ENCODE results near the gene RBMS3. TPM values are rescaled to one million over a fixed set of nuclear protein-coding genes. Genes with fewer than 3 reads are reported as not detected.

The RBMS3 gene
- polyA plus RNA-seq, 1 experiment: 33.4 TPM

DNA sequence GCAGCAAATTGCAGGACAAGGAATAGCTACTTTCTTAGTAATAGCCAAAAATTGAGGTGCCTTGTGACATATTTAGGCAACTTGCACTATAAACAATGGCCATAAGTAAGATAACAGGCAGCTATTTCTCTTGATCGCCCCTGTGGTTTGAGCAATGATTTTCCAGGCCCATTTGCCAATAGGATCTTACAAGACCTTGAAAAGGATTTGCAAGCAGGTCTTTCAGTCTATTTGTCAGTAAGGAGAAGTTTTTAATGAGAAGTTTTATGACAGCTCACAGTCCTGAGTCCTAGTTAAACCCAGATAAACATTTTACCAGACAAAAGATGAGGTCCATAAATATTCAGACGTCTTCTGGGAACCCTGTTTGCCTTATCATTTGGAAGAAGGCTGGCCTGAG, 645.5 kb downstream of the RBMS3 start:
- no peaks in the 10 kb centered on the region for H3K9me3 ChIP-seq (ENCODE audit: control insufficient read depth, insufficient read depth, low read length)
- no peak overlapping the region for H3K4me3 ChIP-seq (ENCODE audit: low read depth, low read length)
- DNase-seq (ENCODE audit: low read depth, low spot score): no peak
- H3K27me3 ChIP-seq (ENCODE audit: control insufficient read depth, insufficient read depth, low read length): no peaks in the 10 kb centered on the region
- TF ChIP-seq, protein P1, sequence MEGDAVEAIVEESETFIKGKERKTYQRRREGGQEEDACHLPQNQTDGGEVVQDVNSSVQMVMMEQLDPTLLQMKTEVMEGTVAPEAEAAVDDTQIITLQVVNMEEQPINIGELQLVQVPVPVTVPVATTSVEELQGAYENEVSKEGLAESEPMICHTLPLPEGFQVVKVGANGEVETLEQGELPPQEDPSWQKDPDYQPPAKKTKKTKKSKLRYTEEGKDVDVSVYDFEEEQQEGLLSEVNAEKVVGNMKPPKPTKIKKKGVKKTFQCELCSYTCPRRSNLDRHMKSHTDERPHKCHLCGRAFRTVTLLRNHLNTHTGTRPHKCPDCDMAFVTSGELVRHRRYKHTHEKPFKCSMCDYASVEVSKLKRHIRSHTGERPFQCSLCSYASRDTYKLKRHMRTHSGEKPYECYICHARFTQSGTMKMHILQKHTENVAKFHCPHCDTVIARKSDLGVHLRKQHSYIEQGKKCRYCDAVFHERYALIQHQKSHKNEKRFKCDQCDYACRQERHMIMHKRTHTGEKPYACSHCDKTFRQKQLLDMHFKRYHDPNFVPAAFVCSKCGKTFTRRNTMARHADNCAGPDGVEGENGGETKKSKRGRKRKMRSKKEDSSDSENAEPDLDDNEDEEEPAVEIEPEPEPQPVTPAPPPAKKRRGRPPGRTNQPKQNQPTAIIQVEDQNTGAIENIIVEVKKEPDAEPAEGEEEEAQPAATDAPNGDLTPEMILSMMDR (IDR thresholded peaks at IDR 0.05; ENCODE audit: low read depth, low read length): no peak
- ChIA-PET CTCF (interaction anchor here (1.1 kb wide), 1 partner anchor 494 kb away, joined by 3 read pairs; no protein-coding TSS in a partner anchor), POLR2A (no interaction called here)
- H3K27ac ChIP-seq (ENCODE audit: low read depth, low read length): no peak overlapping the region

DNA sequence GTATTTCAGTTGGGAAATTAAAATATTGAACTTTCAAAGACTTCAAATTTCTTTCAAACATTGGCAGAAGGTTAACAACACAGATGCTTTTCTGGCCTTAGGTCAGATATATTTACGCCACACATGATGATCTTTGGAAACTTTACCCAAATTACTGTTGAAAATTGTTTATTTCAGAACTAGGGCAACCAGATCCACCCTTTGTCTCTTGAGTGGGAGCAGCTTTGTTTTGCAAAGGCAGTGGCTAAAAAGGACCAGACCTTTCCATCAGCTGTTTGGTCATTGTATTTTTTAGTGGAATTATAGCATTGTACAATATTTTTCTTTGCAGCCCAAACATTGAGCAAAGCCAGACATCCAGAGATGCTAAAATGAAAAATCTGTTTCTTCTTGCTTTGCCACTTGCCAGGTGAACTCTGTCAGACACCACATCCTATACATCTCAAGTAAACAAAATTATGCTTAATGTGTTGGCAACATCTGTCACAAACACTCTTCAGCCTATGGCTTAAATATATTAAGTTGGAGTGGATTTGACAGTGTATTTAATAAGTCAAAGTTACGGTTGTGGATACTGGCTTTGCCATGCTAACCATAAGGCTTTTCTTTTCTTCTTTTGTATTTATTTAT, 651.9 kb downstream of the RBMS3 start:
- Histone ChIP-seq H3K4me3 (ENCODE audit: low read depth, low read length) (no peak overlapping the region), H3K27ac (ENCODE audit: low read depth, low read length) (no peak overlapping the region), H3K9me3 (ENCODE audit: control insufficient read depth, insufficient read depth, low read length) (no peaks in the 10 kb centered on the region), H3K27me3 (ENCODE audit: control insufficient read depth, insufficient read depth, low read length) (no peaks in the 10 kb centered on the region)
- TF ChIP-seq, protein P1 (IDR thresholded peaks at IDR 0.05; ENCODE audit: low read depth, low read length): no peak
- CTCF ChIA-PET: no interaction called here
- DNase-seq (ENCODE audit: low read depth, low spot score): no peak
- POLR2A ChIA-PET: interaction anchor here (1.1 kb wide), 1 partner anchor 10 kb away, joined by 3 read pairs; no protein-coding TSS in a partner anchor

DNA sequence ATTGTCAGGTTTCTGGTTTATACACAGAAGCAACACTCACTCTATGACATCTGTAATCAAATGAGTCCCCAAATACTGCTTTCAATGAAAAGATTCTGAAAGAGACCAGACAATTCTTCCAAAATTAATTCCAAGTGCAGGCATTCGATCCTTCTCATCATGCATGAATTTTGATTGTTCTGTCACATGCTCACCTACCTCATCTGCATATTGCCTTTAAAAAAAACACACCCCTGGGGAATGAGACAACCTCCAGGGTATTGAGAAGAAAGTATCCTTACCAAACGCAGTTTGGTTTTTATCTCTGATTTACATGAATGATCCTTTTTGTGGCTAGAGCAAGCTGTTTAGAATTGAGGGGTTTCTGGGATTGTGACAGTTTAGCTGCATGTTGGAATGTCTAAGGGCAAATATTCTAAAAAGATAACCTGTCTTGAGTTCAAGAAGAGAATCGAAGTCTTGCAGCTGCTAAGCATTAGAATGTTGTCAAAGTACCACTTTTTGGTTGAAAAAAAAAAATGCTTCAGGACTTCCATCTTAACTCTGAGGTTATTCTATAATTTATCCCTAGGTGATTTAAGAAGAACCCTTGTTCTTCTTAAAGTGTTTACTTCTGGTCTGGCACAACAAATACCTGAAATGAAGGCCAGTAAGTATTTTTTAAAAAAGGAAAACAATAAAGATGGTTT, 653.1 kb downstream of the RBMS3 start:
- H3K9me3 ChIP-seq (ENCODE audit: control insufficient read depth, insufficient read depth, low read length): no peaks in the 10 kb centered on the region
- no peak overlapping the region for H3K27ac ChIP-seq (ENCODE audit: low read depth, low read length)
- DNase-seq (ENCODE audit: low read depth, low spot score): no peak
- no peaks in the 10 kb centered on the region for H3K27me3 ChIP-seq (ENCODE audit: control insufficient read depth, insufficient read depth, low read length)
- ChIA-PET CTCF (no interaction called here), POLR2A (interaction anchor here (1.0 kb wide), 1 partner anchor 11 kb away, joined by 3 read pairs; no protein-coding TSS in a partner anchor)
- H3K4me3 ChIP-seq (ENCODE audit: low read depth, low read length): no peak overlapping the region
- TF ChIP-seq, protein P1 (IDR thresholded peaks at IDR 0.05; ENCODE audit: low read depth, low read length): no peak

DNA sequence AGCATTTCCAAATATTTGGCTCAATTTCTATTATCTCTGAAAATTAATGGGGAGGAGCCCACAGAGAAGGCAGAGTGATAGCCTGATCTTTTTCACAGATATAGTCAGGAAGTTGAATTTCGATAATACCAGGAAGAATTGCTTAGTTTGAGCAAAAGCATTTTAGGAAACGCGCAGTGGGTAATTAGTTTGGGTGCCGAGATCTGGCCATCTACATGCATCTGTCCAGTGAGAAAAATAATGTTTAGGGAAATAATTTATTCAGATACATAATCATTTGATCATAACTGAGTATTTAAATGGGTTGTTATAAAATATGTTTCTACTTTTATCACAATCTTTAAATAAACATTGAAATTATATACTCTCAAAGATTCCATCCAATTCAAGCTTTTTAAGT, 653.9 kb downstream of the RBMS3 start:
- no peak overlapping the region for H3K4me3 ChIP-seq (ENCODE audit: low read depth, low read length)
- TF ChIP-seq, protein P1 (IDR thresholded peaks at IDR 0.05; ENCODE audit: low read depth, low read length): no peak
- no peak for DNase-seq (ENCODE audit: low read depth, low spot score)
- no peaks in the 10 kb centered on the region for H3K9me3 ChIP-seq (ENCODE audit: control insufficient read depth, insufficient read depth, low read length)
- no peaks in the 10 kb centered on the region for H3K27me3 ChIP-seq (ENCODE audit: control insufficient read depth, insufficient read depth, low read length)
- CTCF ChIA-PET: no interaction called here
- POLR2A ChIA-PET: interaction anchor here (1.0 kb wide), 1 partner anchor 12 kb away, joined by 3 read pairs; no protein-coding TSS in a partner anchor
- H3K27ac ChIP-seq (ENCODE audit: low read depth, low read length): no peak overlapping the region

DNA sequence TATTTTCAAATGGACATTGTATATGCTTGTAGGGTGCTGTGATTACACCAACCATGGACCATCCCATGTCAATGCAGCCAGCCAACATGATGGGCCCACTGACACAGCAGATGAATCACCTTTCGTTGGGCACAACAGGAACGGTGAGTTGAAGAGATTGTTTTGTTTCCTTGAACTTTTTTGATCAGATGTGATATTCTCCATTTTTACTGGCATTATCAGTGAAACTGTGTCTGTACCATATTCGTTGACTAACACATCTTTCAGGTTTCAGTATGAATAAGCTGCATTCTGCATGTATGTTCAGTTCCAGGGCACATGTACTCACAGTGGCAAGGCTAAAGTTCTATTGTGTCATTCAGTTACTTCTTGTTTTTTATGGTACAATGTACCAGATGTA, 655.2 kb downstream of the RBMS3 start:
- POLR2A ChIA-PET: no interaction called here
- TF ChIP-seq, protein P1 (IDR thresholded peaks at IDR 0.05; ENCODE audit: low read depth, low read length): no peak
- H3K9me3 ChIP-seq (ENCODE audit: control insufficient read depth, insufficient read depth, low read length): no peaks in the 10 kb centered on the region
- no peak for DNase-seq (ENCODE audit: low read depth, low spot score)
- no peaks in the 10 kb centered on the region for H3K27me3 ChIP-seq (ENCODE audit: control insufficient read depth, insufficient read depth, low read length)
- H3K4me3 ChIP-seq (ENCODE audit: low read depth, low read length): no peak overlapping the region
- H3K27ac ChIP-seq (ENCODE audit: low read depth, low read length): no peak overlapping the region
- CTCF ChIA-PET: no interaction called here

Measured in AG04450 (cell line).